BE2C (cell line): Measurements from ENCODE around the gene COL28A1.

Experiments
- DNase-seq: peaks from one replicate; pipeline ENCODE4 v3.0.0-alpha.2; 2020
- H3K27me3 ChIP-seq: fragments of 250-450 bp; sonication (Bioruptor Pico); 2 replicates; pipeline ENCODE4 v1.5.1; 2020; ENCODE audit warnings: mild to moderate bottlenecking
- H3K36me3 ChIP-seq: fragments of 250-450 bp; sonication (Bioruptor Pico); 2 replicates; pipeline ENCODE4 v1.5.1; 2020; ENCODE audit warnings: mild to moderate bottlenecking
- H3K4me1 ChIP-seq: fragments of 250-450 bp; sonication (Bioruptor Pico); 2 replicates; pipeline ENCODE4 v1.5.1; 2020
- H3K4me3 ChIP-seq: 2 replicates; pipeline ENCODE4 v1.5.1; 2011; ENCODE audit warnings: low read depth, low read length
- H3K9me3 ChIP-seq: fragments of 250-450 bp; sonication (Bioruptor Pico); 2 replicates; pipeline ENCODE4 v1.5.1; 2020
- CTCF ChIP-seq: IDR thresholded peaks from 2 replicates; pipeline ENCODE4 v1.5.1; 2012; ENCODE audit warnings: mild to moderate bottlenecking, low read depth, low read length

The COL28A1 gene

GRCh38 chr7:7495171-7495570 lies 40.5 kb downstream of the COL28A1 start:
- Histone ChIP-seq H3K27me3 (no peaks in the 10 kb centered on the region), H3K36me3 (no peaks in the 10 kb centered on the region), H3K4me1 (peaks cover 2% of the 10 kb centered on the region; the same call in 1 of the 2 replicates), H3K4me3 (no peak overlapping the region), H3K9me3 (no peaks in the 10 kb centered on the region)
- no peak for TF ChIP-seq CTCF
- DNase-seq, result no peak

DNA sequence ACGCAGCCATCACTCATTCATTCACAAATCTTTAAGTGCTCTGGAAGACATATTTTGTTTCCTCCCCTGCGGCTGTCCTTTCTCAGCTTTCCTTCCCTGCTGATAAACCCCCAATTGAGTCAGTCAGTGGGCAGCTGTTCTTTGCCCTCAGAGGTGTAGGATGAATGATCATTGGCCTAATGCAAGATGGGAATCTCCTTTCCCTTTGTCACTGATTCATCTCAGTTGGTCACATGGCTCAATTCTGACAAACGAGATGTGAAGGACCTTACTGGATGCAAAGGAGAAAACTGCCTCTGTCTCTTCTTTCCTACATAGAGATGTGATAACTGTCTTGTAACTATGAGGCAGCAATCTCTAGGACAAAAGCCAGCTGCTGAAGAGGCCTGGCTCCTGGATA lies 44.6 kb downstream of the COL28A1 start:
- Histone ChIP-seq H3K4me3 (no peak overlapping the region), H3K9me3 (no peaks in the 10 kb centered on the region), H3K27me3 (no peaks in the 10 kb centered on the region; the same call in 1 of the 2 replicates), H3K4me1 (no peaks in the 10 kb centered on the region), H3K36me3 (no peaks in the 10 kb centered on the region)
- TF ChIP-seq CTCF, result no peak
- DNase-seq, result no peak

DNA sequence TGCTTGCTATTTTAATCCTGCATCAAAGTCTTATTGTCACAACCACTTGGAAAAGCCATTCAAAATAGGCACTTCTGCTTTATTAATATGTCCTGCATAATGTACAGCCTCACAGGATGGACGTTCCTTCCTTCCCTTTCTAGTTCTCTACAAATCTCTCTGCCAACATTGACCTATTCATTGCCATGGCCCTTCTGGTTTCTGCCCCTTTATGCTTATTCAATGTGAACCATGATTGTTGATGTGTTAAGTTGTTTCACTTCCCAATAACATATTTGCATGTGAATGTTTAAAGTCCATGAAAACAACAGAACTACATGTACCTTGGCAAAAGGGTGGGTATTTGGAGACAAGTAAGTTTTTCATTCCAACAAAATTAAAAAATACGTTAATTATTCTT lies 45.7 kb downstream of the COL28A1 start:
- Histone ChIP-seq H3K36me3 (no peaks in the 10 kb centered on the region), H3K9me3 (no peaks in the 10 kb centered on the region), H3K4me1 (no peaks in the 10 kb centered on the region), H3K27me3 (no peaks in the 10 kb centered on the region; the same call in 1 of the 2 replicates), H3K4me3 (no peak overlapping the region)
- no peak for DNase-seq
- TF ChIP-seq CTCF, result no peak

- Histone ChIP-seq H3K4me3 (no peak overlapping the region), H3K9me3 (no peaks in the 10 kb centered on the region), H3K27me3 (no peaks in the 10 kb centered on the region; the same call in 1 of the 2 replicates), H3K36me3 (no peaks in the 10 kb centered on the region), H3K4me1 (no peaks in the 10 kb centered on the region)
- no peak for TF ChIP-seq CTCF
- DNase-seq, result no peak
These were observed 46.1 kb downstream of the COL28A1 start for GRCh38 chr7:7489546-7489945.

GRCh38 chr7:7486362-7486761 lies 49.3 kb downstream of the COL28A1 start:
- no peak for DNase-seq
- Histone ChIP-seq H3K27me3 (no peaks in the 10 kb centered on the region; the same call in 1 of the 2 replicates), H3K36me3 (no peaks in the 10 kb centered on the region), H3K9me3 (no peaks in the 10 kb centered on the region), H3K4me1 (no peaks in the 10 kb centered on the region), H3K4me3 (no peak overlapping the region)
- no peak for TF ChIP-seq CTCF

DNA sequence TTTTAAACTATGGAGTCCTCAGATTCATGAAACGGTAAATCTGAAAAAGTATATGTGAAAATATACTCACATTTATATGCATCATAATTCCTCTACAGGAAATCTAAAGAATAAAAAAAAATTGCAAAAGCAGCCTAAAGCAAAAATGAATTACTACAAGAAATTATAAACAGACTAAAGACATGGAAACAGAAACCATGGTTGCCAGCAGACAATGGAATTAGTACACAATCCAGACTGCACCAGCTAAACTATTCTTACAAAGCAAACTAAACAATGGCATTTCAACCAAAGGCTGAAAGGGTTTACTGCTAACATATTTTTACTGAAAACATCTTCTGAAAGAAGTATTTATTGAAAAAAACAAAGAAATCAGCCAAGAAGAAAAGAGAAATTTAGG lies 51.6 kb downstream of the COL28A1 start:
- Histone ChIP-seq H3K9me3 (no peaks in the 10 kb centered on the region), H3K36me3 (no peaks in the 10 kb centered on the region), H3K27me3 (no peaks in the 10 kb centered on the region; the same call in 1 of the 2 replicates), H3K4me1 (no peaks in the 10 kb centered on the region), H3K4me3 (no peak overlapping the region)
- no peak for DNase-seq
- no peak for TF ChIP-seq CTCF
